ENCODE results near the gene SH3BP5.

The SH3BP5 gene

GRCh38 chr3:15295506-15295905 lies 36.9 kb downstream of the SH3BP5 start:
- H3K4me3 ChIP-seq (ENCODE audit: low read depth, low read length): no peak overlapping the region
- TF ChIP-seq CTCF (IDR thresholded peaks at IDR 0.05; ENCODE audit: low read depth, low read length): no peak

- H3K4me3 ChIP-seq (ENCODE audit: low read depth, low read length): no peak overlapping the region
- TF ChIP-seq CTCF (IDR thresholded peaks at IDR 0.05; ENCODE audit: low read depth, low read length): no peak
Observed at GRCh38 chr3:15294929-15295328, 37.5 kb downstream of the SH3BP5 start.

- TF ChIP-seq CTCF (IDR thresholded peaks at IDR 0.05; ENCODE audit: low read depth, low read length): no peak
- no peak overlapping the region for H3K4me3 ChIP-seq (ENCODE audit: low read depth, low read length)
Observed at GRCh38 chr3:15292765-15293522, 39.4 kb downstream of the SH3BP5 start.

GRCh38 chr3:15291589-15292541 lies 40.5 kb downstream of the SH3BP5 start:
- TF ChIP-seq CTCF (IDR thresholded peaks at IDR 0.05; ENCODE audit: low read depth, low read length): no peak
- no peak overlapping the region for H3K4me3 ChIP-seq (ENCODE audit: low read depth, low read length)

- no peak for TF ChIP-seq CTCF (IDR thresholded peaks at IDR 0.05; ENCODE audit: low read depth, low read length)
- no peak overlapping the region for H3K4me3 ChIP-seq (ENCODE audit: low read depth, low read length)
Observed at GRCh38 chr3:15290736-15291135, 41.6 kb downstream of the SH3BP5 start.

GRCh38 chr3:15289661-15290060 lies 42.7 kb downstream of the SH3BP5 start:
- no peak overlapping the region for H3K4me3 ChIP-seq (ENCODE audit: low read depth, low read length)
- TF ChIP-seq CTCF (IDR thresholded peaks at IDR 0.05; ENCODE audit: low read depth, low read length): no peak
